ENCODE data around the gene LEUTX.

Gene LEUTX

DNA sequence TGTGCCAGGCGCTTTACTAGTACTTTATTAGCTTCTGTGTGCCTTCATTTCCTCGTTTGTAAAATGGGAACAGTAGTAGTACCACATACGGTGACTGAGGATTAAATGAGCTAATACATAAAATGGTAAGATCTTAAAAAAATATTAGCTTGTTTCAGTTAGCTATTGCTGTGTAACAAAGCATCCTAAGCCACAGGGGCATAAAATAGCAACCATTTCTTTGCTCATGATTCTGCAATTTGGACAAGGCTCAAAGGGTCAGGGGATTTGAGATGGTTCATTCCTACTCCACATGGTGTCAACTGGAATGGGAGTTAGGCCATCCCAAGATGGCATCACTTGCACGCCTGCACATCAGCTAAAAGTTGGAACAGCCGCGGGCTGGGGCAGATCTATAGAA lies 42.0 kb downstream of the LEUTX start:
- TF ChIP-seq, protein P1, sequence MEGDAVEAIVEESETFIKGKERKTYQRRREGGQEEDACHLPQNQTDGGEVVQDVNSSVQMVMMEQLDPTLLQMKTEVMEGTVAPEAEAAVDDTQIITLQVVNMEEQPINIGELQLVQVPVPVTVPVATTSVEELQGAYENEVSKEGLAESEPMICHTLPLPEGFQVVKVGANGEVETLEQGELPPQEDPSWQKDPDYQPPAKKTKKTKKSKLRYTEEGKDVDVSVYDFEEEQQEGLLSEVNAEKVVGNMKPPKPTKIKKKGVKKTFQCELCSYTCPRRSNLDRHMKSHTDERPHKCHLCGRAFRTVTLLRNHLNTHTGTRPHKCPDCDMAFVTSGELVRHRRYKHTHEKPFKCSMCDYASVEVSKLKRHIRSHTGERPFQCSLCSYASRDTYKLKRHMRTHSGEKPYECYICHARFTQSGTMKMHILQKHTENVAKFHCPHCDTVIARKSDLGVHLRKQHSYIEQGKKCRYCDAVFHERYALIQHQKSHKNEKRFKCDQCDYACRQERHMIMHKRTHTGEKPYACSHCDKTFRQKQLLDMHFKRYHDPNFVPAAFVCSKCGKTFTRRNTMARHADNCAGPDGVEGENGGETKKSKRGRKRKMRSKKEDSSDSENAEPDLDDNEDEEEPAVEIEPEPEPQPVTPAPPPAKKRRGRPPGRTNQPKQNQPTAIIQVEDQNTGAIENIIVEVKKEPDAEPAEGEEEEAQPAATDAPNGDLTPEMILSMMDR (IDR thresholded peaks at IDR 0.05; ENCODE audit: low read depth, low read length, missing control alignments), result no peak
- no peak for DNase-seq (ENCODE audit: extremely low read depth, low read depth)
- no peak overlapping the region for H3K4me3 ChIP-seq (replicated peaks; ENCODE audit: low read depth, low read length)

DNA sequence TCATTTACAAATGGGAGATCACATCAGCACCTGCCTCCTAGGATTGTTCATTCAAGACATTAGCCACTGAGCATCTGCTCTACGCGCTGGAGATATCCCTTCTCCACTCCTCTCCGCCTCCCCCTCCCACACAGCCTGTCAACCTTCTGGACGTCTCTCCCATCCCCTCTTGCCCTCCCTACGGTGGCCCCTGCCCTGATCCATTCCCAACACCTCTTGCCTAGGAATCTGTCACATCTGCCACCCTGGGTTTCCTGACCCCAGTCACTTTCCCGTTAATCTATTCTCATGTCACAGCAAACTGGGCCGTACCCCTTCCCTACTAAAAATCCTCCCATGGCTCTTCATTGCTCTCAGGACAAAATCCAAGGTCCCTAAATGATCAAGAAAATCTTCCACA lies 45.0 kb downstream of the LEUTX start:
- peak overlapping the region; percentile 37 for H3K4me3 ChIP-seq (replicated peaks; ENCODE audit: low read depth, low read length)
- no peak for DNase-seq (ENCODE audit: extremely low read depth, low read depth)

DNA sequence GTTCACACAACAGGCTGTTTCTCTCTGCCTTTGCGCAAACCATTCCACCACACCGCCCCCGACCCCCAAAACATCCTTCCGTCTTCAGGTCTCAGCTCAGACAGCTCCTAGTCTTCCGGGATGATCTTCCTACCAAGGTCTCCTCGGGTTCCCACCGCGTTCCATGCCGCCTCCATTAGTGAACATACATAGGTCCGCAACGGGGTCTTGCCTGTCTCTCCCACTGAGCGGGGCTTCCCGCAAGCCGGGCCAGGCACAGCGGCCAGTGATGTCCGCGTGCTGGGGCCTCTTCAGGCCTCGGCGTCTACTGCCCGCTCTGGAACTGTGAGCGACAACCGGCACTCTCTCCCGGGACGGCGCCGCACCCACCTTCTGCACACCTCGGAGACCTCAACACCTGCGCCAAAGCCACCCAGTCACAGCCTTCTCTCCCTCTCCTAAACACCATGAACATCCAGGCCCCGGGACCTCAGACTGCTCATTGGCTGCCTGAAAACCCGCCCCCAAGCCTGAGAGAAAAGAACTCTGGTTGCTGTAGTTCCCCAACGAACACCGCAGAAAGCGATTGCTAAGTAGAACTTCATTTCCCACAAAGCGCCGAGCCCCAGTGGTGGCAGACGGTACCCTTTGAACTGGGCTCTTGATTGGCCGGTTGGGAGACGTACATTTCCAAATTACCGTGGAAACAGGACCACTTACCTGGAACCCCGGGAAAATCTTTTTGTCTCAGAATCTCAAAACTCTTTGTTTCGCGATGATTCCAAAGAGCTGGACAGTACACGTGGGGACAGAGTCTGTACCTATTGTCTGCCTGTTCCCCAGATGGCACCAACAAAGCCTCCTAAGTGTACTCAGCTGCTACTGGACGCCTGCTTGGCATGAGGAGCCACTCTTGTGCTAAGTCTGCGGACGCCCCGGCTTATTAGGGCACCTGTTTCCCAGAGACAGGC lies 45.8 kb downstream of the LEUTX start:
- DNase-seq (ENCODE audit: extremely low read depth, low read depth), result no peak
- peak overlapping the region; percentile 37 for H3K4me3 ChIP-seq (replicated peaks; ENCODE audit: low read depth, low read length)
- TF ChIP-seq, protein P1 (IDR thresholded peaks at IDR 0.05; ENCODE audit: low read depth, low read length, missing control alignments), result no peak

More for the DNA sequence above, 45.0 kb downstream of the LEUTX start:
- TF ChIP-seq, protein P1 (IDR thresholded peaks at IDR 0.05; ENCODE audit: low read depth, low read length, missing control alignments), result no peak

DNA sequence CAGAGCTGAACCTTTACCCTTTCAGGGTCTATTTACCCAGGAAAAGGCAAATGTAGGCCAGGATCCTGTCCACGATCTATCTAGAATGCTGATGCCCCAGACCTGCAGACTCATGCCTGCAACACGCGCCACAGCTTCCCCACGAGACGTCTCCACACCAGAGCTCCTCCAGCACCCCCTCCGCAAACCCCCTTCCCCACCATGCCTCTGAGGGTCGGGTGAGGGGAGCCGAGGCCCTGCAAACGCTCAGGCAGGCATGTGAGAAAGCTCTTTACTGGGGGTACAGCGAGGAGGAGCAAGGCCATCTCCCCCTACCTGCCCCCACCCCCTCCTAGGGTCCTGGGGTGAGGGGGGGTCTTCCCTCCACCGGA lies 46.4 kb downstream of the LEUTX start:
- no peak overlapping the region for H3K4me3 ChIP-seq (replicated peaks; ENCODE audit: low read depth, low read length)
- TF ChIP-seq, protein P1 (IDR thresholded peaks at IDR 0.05; ENCODE audit: low read depth, low read length, missing control alignments), result no peak
- no peak for DNase-seq (ENCODE audit: extremely low read depth, low read depth)

DNA sequence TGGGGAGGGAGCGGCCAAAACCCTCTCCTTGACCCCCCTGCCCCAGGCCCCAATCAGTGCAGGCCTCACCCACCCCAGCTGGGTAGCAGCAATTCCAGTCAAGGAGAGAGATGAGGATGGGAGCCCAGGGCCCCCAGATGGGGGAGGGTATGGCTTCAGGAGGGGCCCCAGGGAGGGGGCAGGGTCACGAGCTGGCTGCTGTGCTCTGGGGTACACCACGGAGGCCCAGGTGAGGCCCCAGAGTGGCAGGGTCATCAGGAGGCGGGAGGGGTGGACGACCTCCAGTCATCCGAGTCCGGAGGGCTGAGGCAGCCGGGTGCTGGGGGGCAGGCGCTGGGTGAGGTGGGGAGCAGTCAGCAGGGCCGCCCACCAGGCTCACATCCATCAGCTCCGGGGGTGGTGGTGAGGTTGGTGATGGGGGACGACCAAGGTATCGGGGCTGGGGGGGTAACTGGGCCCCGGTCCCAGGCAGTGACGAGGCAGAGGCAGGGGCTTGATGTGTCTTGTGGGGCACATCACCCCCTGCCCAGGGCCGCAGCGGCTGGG lies 47.0 kb downstream of the LEUTX start:
- no peak overlapping the region for H3K4me3 ChIP-seq (replicated peaks; ENCODE audit: low read depth, low read length)
- DNase-seq (ENCODE audit: extremely low read depth, low read depth), result no peak
- TF ChIP-seq, protein P1 (IDR thresholded peaks at IDR 0.05; ENCODE audit: low read depth, low read length, missing control alignments), result no peak

DNA sequence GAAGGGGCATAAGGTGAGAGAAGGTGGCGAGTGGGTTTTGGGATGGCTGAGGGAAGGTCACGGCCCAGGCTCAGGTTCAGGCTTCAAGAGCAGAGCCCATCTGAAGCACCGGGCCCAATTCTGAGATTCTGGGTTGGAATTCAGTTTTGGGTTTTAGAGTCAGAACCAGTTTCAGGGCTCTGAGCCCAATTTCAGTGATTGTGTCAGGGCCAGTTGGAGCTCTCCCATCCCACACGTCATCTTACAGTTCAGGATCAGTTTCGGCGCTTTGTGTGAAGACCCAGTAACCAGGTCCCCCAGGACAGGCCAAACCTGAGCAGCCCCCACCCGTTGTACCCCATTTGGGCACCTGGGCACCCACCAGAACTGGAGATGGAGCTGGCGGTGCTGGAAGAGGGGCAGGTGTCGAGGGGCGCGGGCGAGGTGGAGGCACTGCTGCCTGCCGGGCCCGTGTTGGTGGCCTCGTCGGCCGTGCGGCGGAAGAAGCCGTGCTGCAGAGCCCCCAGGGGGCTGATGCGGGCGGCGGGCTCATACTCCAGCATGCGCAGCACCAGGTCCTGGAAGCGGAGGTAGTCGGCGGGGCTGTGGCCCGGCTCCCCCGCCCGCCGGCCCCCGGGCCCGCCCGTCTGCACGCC lies 47.8 kb downstream of the LEUTX start:
- no peak for DNase-seq (ENCODE audit: extremely low read depth, low read depth)
- TF ChIP-seq, protein P1 (IDR thresholded peaks at IDR 0.05; ENCODE audit: low read depth, low read length, missing control alignments), result no peak
- no peak overlapping the region for H3K4me3 ChIP-seq (replicated peaks; ENCODE audit: low read depth, low read length)

Measured in HFF-Myc (cell line).